Measurements from ENCODE around the gene NEBL.

The NEBL gene

GRCh38 chr10:20888620-20889330 is 8.3 kb downstream of the NEBL start:
- H3K4me1 Mint-ChIP-seq = no peaks in the 10 kb centered on the region
- H3K4me3 Mint-ChIP-seq = no peak overlapping the region
- H3K27ac Mint-ChIP-seq = no peak overlapping the region
- H3K9me3 Mint-ChIP-seq = no peaks in the 10 kb centered on the region
- no peak for ATAC-seq
- H3K27me3 Mint-ChIP-seq = peaks cover 7% of the 10 kb centered on the region
- no peak for DNase-seq

- peaks cover 7% of the 10 kb centered on the region for H3K27me3 Mint-ChIP-seq
- DNase-seq (no peak), ATAC-seq (no peak)
- H3K9me3 Mint-ChIP-seq = no peaks in the 10 kb centered on the region
- no peak overlapping the region for H3K4me3 Mint-ChIP-seq
- no peaks in the 10 kb centered on the region for H3K4me1 Mint-ChIP-seq
- no peak overlapping the region for H3K27ac Mint-ChIP-seq
Measured at GRCh38 chr10:20887706-20888555, 9.2 kb downstream of the NEBL start.

- Mint-ChIP-seq H3K4me1 (no peaks in the 10 kb centered on the region), H3K9me3 (no peaks in the 10 kb centered on the region), H3K27ac (no peak overlapping the region), H3K27me3 (no peaks in the 10 kb centered on the region), H3K4me3 (no peak overlapping the region)
- ATAC-seq (no peak), DNase-seq (no peak)
Measured at GRCh38 chr10:20885678-20886077, 11.4 kb downstream of the NEBL start.

GRCh38 chr10:20883552-20883951 is 13.6 kb downstream of the NEBL start:
- no peak for ATAC-seq
- no peaks in the 10 kb centered on the region for H3K27me3 Mint-ChIP-seq
- DNase-seq = no peak
- no peaks in the 10 kb centered on the region for H3K4me1 Mint-ChIP-seq
- H3K4me3 Mint-ChIP-seq = no peak overlapping the region
- H3K27ac Mint-ChIP-seq = no peak overlapping the region
- H3K9me3 Mint-ChIP-seq = no peaks in the 10 kb centered on the region

DNA sequence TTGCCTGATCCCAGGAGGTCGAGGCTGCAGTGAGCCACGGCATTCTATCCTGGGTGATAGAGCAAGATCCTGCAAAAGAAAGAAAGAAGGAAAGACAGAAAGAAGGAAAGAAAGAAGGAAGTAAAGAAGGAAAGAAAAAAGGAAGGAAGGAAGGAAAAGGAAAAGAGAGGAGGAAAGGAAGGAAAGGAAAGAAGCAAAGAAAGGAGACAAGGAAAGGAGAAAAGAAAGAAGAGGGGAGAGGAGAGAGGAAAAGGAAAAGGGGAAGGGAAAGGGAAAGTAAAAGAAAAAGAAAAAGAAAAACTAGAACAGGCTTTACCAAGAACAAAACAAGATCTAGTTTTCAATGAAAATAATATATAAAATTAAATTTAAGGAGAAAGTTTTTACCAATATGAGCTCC is 15.0 kb downstream of the NEBL start:
- Mint-ChIP-seq H3K27ac (no peak overlapping the region), H3K9me3 (no peaks in the 10 kb centered on the region), H3K27me3 (no peaks in the 10 kb centered on the region), H3K4me3 (no peak overlapping the region), H3K4me1 (no peaks in the 10 kb centered on the region)
- DNase-seq (no peak), ATAC-seq (no peak)

DNA sequence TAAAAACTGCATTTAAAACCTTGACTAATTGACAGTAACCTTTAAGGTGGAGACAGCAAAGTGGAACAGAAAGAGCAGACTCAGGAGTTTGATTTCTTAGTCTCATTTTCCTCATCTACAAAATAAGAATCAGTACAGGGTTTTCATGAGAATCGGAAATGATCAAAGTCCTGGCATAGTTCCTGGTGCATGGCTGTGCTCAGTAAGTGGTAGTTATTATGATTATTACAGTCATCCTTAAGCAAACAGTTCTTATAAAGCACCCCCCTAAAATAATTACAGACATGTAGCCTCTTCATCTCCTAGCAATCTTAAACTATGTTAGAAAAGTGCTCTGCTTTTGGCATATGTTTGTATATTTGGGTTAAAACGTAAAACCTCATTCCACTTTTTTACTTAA is 18.0 kb downstream of the NEBL start:
- no peak for DNase-seq
- Mint-ChIP-seq H3K27ac (no peak overlapping the region), H3K9me3 (no peaks in the 10 kb centered on the region), H3K4me3 (no peak overlapping the region), H3K4me1 (no peaks in the 10 kb centered on the region), H3K27me3 (no peaks in the 10 kb centered on the region)
- ATAC-seq = no peak

- H3K27me3 Mint-ChIP-seq = no peaks in the 10 kb centered on the region
- no peak overlapping the region for H3K27ac Mint-ChIP-seq
- no peak for DNase-seq
- no peak overlapping the region for H3K4me3 Mint-ChIP-seq
- ATAC-seq = no peak
- H3K4me1 Mint-ChIP-seq = no peaks in the 10 kb centered on the region
- H3K9me3 Mint-ChIP-seq = no peaks in the 10 kb centered on the region
Measured at GRCh38 chr10:20877986-20878983, 18.8 kb downstream of the NEBL start.

- ATAC-seq = no peak
- Mint-ChIP-seq H3K27me3 (no peaks in the 10 kb centered on the region), H3K9me3 (no peaks in the 10 kb centered on the region)
Measured at GRCh38 chr10:20877554-20877953, 19.6 kb downstream of the NEBL start.

DNA sequence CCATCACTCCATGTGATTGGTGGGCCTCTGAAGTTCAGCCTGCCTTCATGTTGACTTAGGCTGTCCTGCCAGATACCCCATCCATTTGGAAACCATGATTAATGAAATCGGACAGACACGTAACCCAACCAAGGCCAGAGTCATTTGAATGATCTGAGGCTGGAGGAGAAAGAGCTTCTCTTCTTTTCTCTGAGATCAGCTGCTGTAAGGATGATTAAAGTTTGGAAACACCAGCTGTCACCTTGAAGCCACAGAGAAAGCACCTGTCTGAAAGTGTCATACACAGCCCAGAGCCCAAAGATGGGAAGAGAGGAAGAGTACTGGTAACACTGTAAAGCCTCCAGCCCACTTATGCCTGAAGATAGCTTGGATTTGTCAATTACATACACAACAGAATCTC is 22.9 kb downstream of the NEBL start:
- peak overlapping the region in 1 of 2 donors; percentile 27 for H3K27ac Mint-ChIP-seq
- no peak overlapping the region for H3K4me3 Mint-ChIP-seq
- ATAC-seq = no peak
- H3K9me3 Mint-ChIP-seq = no peaks in the 10 kb centered on the region
- DNase-seq = no peak
- H3K27me3 Mint-ChIP-seq = no peaks in the 10 kb centered on the region
- H3K4me1 Mint-ChIP-seq = no peaks in the 10 kb centered on the region

More at GRCh38 chr10:20877554-20877953, 19.6 kb downstream of the NEBL start:
- Mint-ChIP-seq H3K4me1 (no peaks in the 10 kb centered on the region), H3K4me3 (no peak overlapping the region), H3K27ac (no peak overlapping the region)
- no peak for DNase-seq

DNA sequence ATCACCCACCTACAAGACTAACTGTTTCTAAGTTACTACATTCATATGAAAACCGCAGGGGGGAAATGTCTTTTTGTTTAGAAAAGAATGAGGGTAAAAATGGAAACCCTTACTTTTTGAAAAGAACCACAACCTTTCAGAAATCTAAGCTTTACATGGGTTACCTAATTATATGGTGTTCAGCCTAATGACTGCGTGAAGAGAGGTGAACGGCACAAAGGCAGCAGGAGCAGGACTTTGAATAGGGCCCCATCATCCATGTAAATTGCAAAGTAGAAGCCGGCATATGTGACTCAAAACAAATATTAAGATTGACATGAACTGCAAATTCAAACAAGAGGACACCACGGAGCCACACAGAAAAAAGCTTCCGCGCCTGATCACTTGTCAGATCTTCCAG is 25.1 kb downstream of the NEBL start:
- H3K27ac Mint-ChIP-seq = no peak overlapping the region
- H3K4me3 Mint-ChIP-seq = no peak overlapping the region
- DNase-seq = no peak
- H3K9me3 Mint-ChIP-seq = no peaks in the 10 kb centered on the region
- H3K27me3 Mint-ChIP-seq = no peaks in the 10 kb centered on the region
- ATAC-seq = no peak
- no peaks in the 10 kb centered on the region for H3K4me1 Mint-ChIP-seq

- no peak overlapping the region for H3K27ac Mint-ChIP-seq
Measured at GRCh38 chr10:20870834-20871233, 26.3 kb downstream of the NEBL start.

GRCh38 chr10:20863008-20863407 is 34.1 kb downstream of the NEBL start:
- no peak for ATAC-seq
- Mint-ChIP-seq H3K27ac (no peak overlapping the region), H3K4me3 (no peak overlapping the region), H3K27me3 (no peaks in the 10 kb centered on the region), H3K4me1 (no peaks in the 10 kb centered on the region), H3K9me3 (no peaks in the 10 kb centered on the region)
- DNase-seq = no peak

More at GRCh38 chr10:20870834-20871233, 26.3 kb downstream of the NEBL start:
- Mint-ChIP-seq H3K4me1 (no peaks in the 10 kb centered on the region), H3K9me3 (no peaks in the 10 kb centered on the region), H3K27me3 (no peaks in the 10 kb centered on the region), H3K4me3 (no peak overlapping the region)
- ATAC-seq (no peak), DNase-seq (no peak)

GRCh38 chr10:20858292-20859124 is 38.6 kb downstream of the NEBL start:
- no peak for ATAC-seq
- Mint-ChIP-seq H3K9me3 (peaks cover 0 to under 1% of the 10 kb centered on the region in 2 donors), H3K4me1 (no peaks in the 10 kb centered on the region), H3K27ac (peak overlapping the region in 1 of 2 donors; percentile 27), H3K4me3 (no peak overlapping the region), H3K27me3 (no peaks in the 10 kb centered on the region)
- DNase-seq = no peak

- H3K27ac Mint-ChIP-seq = no peak overlapping the region
Measured at GRCh38 chr10:20856484-20856883, 40.6 kb downstream of the NEBL start.

More at GRCh38 chr10:20856484-20856883, 40.6 kb downstream of the NEBL start:
- ATAC-seq = no peak
- Mint-ChIP-seq H3K4me3 (no peak overlapping the region), H3K9me3 (peaks cover 0 to 11% of the 10 kb centered on the region in 2 donors), H3K4me1 (no peaks in the 10 kb centered on the region), H3K27me3 (no peaks in the 10 kb centered on the region)
- DNase-seq = no peak
